Omental fat pad (tissue), 4 donors: ENCODE measurements around the gene SLC9A9. TPM values are rescaled to one million over a fixed set of nuclear protein-coding genes. Genes with fewer than 3 reads are reported as not detected.

Experiments
- ATAC-seq: fragments of 150-250 bp; one replicate; pipeline ENCODE4 v1.9.1; 2016; ENCODE audit warnings: mild to moderate bottlenecking, moderate library complexity; ENCODE audit not compliant: low FRiP score
- DNase-seq: peaks from one replicate; pipeline ENCODE4 v3.0.0-alpha.2; 2019; ENCODE audit warnings: low spot score
- total RNA-seq, 4 donors: library from RNA; depleted of rRNA; stranded (reverse); fragments of >200 nt; gene quantifications; one replicate each; pipeline ENCODE4 v1.1.0, GENCODE V29; 2016
- TF ChIP-seq, protein P1 (sequence below), 3 donors: fragments of 450-650 bp; IDR thresholded peaks; one replicate each; pipeline ENCODE4 v1.5.1; 2016 to 2017; ENCODE audit warnings: antibody characterized with exemption in 3 of 3, mild to moderate bottlenecking in 3 of 3, moderate library complexity in 2 of 3

Gene SLC9A9
- total RNA-seq, 4 donors from 2014 or later = 15.5 to 39.6 (median 26.9) TPM

DNA sequence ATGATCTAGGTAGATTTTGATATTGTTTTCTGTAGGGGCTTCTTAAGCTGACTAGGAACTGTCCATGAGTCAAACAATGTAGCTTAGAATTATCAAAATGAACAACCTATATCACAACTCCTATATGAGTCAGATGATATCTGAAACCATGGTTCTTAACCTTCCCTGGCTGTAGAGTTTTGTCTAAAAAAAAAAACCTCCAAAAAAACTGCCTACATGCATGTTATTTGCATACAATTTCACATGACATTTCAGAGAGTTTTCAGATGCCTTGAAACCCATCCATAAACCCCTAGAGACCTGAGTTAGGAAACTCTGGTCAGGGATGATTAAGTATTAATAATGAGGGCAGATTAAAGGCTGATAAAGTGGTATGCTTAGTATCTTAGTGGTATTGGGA lies 571.7 kb downstream of the SLC9A9 start:
- DNase-seq (no peak), ATAC-seq (no peak)
- TF ChIP-seq, protein P1, sequence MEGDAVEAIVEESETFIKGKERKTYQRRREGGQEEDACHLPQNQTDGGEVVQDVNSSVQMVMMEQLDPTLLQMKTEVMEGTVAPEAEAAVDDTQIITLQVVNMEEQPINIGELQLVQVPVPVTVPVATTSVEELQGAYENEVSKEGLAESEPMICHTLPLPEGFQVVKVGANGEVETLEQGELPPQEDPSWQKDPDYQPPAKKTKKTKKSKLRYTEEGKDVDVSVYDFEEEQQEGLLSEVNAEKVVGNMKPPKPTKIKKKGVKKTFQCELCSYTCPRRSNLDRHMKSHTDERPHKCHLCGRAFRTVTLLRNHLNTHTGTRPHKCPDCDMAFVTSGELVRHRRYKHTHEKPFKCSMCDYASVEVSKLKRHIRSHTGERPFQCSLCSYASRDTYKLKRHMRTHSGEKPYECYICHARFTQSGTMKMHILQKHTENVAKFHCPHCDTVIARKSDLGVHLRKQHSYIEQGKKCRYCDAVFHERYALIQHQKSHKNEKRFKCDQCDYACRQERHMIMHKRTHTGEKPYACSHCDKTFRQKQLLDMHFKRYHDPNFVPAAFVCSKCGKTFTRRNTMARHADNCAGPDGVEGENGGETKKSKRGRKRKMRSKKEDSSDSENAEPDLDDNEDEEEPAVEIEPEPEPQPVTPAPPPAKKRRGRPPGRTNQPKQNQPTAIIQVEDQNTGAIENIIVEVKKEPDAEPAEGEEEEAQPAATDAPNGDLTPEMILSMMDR (IDR thresholded peaks at IDR 0.05) = no peak

DNA sequence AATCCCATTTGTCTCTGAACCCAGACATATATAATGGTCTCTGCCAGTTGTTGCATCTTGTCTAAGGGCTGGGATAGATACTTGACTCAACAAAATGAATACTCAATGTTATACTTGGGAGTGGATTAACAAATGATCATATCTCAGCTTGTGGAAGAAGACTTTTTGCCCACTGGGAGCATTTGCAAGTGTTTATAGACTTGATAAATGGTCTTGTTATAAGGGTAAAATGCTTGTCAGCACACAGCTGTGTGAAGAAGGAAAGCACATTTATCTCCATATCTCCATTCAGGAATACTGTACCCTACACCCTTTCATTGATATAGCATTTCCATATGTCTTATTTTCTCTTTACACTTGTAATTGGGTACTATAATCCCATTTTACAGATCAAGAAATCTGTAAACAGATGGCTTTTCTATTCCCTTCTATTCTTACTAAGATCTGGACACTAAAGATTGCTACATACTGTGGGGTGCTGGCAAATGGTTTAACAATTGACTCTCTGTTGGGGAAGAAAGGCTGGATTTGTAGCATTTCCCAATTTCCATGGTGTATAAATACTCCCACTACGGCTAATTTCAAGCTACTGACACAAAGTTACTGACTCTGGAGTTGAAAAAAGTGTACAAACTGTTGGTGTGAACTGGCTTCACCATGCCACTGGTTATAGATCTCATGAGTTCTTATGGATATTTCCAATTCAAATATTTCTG lies 574.1 kb downstream of the SLC9A9 start:
- TF ChIP-seq, protein P1 (IDR thresholded peaks at IDR 0.05) = no peak
- ATAC-seq (no peak), DNase-seq (no peak)

DNA sequence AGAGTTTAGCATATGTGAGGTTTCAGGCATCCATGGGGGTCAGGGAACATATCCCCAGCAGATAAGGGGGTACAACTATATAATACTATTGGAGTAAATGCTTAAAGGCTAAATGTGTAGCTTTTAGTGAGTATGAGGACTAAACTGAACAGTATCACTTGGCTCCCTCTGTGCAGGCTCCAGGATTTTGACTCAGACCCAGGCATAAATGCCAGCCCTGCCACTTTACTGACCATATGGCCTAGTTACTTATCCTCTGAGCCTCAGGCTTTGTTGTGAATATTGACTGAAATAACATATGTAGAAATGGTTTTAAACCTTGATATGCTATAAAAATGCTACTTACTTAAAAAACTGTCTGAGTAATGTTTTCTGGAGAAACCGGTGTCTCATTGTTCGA lies 577.1 kb downstream of the SLC9A9 start:
- TF ChIP-seq, protein P1 (IDR thresholded peaks at IDR 0.05) = no peak
- no peak for ATAC-seq
- DNase-seq = no peak

DNA sequence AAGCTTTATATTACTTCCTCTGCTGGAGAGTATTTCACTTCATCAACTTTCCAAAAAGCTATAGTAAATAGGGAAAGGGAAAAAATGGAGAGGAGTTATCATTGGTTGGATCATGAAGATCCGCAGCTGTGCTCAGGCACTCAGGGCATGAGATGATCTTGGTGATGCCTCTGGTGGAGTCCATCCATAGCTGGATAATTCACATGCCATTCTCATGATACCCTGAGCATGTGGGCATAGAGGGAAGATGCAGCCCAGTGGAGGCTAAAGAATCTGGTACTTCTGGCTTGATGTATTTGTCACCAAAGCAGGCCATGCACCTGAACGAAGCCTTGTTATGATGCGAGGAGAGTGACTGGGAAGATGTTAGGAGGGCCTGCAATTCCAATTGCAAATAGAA lies 578.5 kb downstream of the SLC9A9 start:
- TF ChIP-seq, protein P1 (IDR thresholded peaks at IDR 0.05) = no peak
- no peak for ATAC-seq
- no peak for DNase-seq

DNA sequence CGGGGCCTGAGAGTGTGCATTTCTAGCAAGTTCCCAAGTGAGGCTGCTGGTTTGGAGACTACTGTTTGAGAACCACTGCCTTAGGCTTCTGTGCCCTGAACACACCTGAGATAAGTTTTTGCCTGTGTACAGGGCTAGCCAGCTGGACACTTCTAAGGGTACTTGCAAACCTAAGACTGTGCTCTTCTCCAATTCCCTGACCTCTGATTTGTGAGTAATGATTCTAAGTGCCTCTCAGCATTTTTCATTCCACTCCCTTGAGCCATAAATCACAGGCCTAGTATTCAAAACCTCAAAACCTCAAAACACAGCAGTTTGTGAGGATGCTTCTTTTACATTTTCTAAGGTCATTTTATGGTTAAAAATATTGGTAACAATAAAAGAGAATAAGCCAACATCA lies 580.3 kb downstream of the SLC9A9 start:
- DNase-seq (no peak), ATAC-seq (no peak)
- TF ChIP-seq, protein P1 (IDR thresholded peaks at IDR 0.05) = no peak

DNA sequence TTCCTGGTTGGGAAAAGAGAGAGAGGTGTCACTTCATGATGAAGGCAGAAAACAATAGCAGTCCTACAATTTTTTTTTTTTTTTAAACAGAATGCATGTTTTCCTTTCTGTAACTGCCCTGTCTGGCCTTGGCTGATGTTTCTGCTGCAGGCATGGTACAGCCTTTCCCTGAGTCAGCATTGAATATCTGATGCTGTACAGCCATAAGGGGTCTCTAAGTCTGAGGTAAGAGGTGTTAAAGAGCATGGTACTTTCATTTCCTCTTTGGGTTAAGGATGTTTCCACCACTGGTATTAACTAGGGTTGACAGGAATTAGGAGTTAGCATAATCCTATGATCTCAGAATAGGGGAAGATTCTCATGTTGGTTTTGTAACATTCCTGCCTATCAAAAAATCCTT lies 581.3 kb downstream of the SLC9A9 start:
- ATAC-seq = no peak

DNA sequence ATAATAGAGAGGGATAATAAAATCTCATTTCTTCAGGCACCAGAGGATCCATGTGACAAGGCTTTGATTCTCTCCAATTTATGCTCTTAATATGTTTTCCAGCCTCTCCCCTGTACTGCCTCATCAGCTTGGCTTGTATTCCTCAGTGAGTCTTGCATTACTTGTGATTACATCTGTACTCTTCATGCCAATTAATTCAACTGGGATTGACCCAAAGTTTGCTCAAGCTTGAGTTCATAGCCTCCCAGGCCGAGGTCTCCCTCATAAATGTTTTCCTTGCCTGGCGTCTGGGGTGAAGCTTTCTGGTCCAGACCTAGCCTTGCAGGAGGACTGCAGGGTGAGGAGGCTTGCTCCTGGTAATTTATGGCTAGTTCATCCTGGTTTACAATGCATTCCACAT lies 581.8 kb downstream of the SLC9A9 start:
- TF ChIP-seq, protein P1 (IDR thresholded peaks at IDR 0.05) = no peak
- ATAC-seq (no peak), DNase-seq (no peak)

More for the DNA sequence above, 581.3 kb downstream of the SLC9A9 start:
- no peak for DNase-seq
- TF ChIP-seq, protein P1 (IDR thresholded peaks at IDR 0.05) = no peak
